ENCODE measurements around the gene TNRC6B.

DNA sequence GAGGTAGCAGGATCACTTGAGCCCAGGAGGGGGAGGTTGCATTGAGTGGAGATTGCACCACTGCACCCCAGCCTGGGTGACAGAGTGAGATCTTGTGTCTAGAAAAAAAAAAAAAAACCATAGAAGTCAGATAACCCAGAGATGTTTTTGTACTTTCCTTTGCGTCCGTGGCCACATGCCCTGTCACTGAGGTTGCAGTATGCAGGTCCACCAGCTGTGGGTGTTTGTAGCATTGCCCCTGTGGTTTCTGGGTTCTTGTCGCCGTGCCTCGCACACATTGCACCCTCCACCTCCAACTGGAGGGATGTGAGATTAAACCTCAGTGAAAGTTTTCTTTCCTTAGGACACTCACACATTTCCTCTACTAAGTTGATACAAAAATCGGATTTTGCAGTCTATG is 70.3 kb downstream of the TNRC6B start:
- TF ChIP-seq CTCF (IDR thresholded peaks at IDR 0.05) (no peak), POLR2A (IDR thresholded peaks at IDR 0.05) (no peak), EP300 (IDR thresholded peaks at IDR 0.05) (no peak)

Measured in tibial nerve (tissue), 4 donors.